ENCODE measurements around the gene SRPK2. TPM values are rescaled to one million over a fixed set of nuclear protein-coding genes. Genes with fewer than 3 reads are reported as not detected.

Gene SRPK2
- total RNA-seq, 1 donor from 2014 or later, result 69.5 TPM

DNA sequence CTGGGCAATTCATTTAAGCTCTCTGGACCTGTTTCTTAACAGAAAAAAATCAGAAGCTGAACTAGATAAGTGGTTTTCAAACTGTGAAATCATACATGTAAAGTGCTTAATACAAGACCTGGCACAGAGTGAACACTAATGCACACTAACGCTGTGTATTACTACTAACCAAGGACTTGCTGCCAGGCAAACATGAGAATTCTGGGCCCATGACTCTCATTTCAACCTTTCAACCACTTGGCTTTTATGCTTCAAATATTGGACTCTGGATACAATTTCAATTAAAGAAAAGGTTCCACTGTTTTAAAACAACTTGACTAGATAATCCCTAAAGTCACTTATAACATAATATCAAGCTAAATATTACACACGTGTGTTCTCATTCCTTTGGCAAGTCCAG is 73.4 kb downstream of the SRPK2 start:
- Mint-ChIP-seq H3K9me3 (ENCODE audit: unreplicated experiment) (no peaks in the 10 kb centered on the region), H3K27ac (ENCODE audit: unreplicated experiment) (no peak overlapping the region), H3K4me3 (ENCODE audit: unreplicated experiment) (no peak overlapping the region), H3K36me3 (ENCODE audit: unreplicated experiment) (no peaks in the 10 kb centered on the region), H3K4me1 (ENCODE audit: unreplicated experiment) (peaks cover 9% of the 10 kb centered on the region), H3K27me3 (ENCODE audit: unreplicated experiment) (no peaks in the 10 kb centered on the region)
- DNase-seq (ENCODE audit: extremely low spot score, unreplicated experiment), result no peak
- TF ChIP-seq, protein P1, sequence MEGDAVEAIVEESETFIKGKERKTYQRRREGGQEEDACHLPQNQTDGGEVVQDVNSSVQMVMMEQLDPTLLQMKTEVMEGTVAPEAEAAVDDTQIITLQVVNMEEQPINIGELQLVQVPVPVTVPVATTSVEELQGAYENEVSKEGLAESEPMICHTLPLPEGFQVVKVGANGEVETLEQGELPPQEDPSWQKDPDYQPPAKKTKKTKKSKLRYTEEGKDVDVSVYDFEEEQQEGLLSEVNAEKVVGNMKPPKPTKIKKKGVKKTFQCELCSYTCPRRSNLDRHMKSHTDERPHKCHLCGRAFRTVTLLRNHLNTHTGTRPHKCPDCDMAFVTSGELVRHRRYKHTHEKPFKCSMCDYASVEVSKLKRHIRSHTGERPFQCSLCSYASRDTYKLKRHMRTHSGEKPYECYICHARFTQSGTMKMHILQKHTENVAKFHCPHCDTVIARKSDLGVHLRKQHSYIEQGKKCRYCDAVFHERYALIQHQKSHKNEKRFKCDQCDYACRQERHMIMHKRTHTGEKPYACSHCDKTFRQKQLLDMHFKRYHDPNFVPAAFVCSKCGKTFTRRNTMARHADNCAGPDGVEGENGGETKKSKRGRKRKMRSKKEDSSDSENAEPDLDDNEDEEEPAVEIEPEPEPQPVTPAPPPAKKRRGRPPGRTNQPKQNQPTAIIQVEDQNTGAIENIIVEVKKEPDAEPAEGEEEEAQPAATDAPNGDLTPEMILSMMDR (IDR thresholded peaks at IDR 0.05), result no peak

DNA sequence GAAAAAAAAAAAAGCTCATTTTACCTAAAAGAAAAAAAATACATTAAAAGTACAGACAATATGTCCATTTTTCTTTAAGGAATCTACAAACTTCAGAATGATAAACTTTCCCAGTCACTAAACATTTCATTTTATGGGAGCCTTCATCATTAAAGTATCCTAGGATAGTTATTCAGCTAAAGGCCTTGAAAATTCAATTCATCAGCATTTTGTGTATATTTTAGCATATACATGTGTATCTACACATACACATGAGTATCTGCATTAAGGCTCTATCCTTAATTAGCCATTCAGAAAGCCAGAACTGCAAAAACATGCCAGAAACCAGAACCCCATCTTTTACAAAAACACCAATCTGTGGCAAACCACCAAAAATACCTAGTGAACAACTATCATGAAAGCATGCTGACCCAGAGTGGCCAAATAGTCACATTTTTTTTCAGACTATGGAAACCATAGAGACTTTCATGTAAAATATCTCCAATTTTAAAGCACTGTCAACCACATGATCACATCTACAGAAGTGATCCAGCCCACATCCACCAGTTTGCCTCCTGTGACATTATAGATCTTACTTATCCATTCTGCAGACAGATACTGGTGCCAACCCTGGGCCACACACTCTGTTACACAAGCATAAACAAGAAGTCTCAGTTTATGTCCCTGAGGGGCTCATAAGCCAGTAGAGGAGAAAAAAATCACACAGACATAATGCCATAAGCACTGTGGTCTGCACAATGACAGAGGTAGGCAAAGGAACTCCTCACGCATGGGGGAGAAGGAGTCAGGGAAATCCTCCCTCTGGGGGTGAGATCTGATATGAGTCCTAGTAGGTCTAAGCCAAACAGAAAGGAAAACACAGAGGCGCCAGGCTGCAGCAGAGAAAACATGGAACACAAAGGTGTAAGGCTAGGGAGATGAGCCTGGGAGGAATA is 79.2 kb downstream of the SRPK2 start:
- DNase-seq (ENCODE audit: extremely low spot score, unreplicated experiment), result no peak
- Mint-ChIP-seq H3K27ac (ENCODE audit: unreplicated experiment) (no peak overlapping the region), H3K4me1 (ENCODE audit: unreplicated experiment) (peaks cover 21% of the 10 kb centered on the region), H3K36me3 (ENCODE audit: unreplicated experiment) (no peaks in the 10 kb centered on the region), H3K9me3 (ENCODE audit: unreplicated experiment) (no peaks in the 10 kb centered on the region), H3K27me3 (ENCODE audit: unreplicated experiment) (no peaks in the 10 kb centered on the region), H3K4me3 (ENCODE audit: unreplicated experiment) (no peak overlapping the region)
- TF ChIP-seq, protein P1 (IDR thresholded peaks at IDR 0.05), result no peak

DNA sequence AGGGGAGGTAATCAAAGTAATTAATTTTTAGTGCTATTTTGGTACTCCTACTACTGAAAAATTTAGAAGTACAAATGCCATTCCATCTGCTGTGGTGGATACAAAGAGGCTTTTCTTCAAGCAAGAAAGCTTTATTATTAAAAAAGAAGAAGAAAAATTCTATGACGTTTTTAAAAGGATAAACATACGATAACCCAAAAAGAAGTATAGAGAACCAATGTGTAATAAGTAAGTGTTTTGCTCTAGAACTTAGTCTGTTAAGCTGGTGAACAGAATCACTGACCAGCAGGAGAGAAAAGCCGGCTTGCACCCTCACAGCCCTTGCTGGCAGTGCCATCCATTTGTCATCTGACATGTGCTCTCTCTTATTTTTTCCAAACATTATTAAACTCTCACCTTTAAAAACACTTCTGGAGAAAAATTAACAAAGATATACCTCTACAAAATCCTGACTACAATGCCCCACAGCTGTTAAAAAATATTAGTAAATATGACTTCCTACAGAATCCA is 81.5 kb downstream of the SRPK2 start:
- Mint-ChIP-seq H3K4me1 (ENCODE audit: unreplicated experiment) (peaks cover 30% of the 10 kb centered on the region), H3K4me3 (ENCODE audit: unreplicated experiment) (no peak overlapping the region)

DNA sequence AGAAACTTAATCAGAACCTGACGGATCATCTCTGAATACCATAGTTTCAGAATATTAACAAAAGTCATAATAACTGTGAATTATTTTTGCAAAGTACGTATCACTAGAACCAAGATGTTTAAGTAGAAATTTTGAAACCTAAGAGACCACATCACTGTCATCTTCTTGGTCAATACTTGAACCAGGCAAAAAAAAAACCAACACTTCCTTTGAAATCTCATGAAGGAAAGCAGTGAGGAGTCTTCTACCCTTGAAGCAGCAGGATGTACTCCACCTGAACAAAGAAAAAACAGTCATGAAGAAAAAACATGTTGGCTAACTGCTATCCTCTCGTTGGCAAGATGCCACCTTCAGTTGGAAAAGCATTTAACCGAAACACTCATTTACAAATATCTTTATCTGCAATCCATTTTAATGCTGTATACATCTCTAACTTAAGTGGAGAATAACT is 82.4 kb downstream of the SRPK2 start:
- no peaks in the 10 kb centered on the region for H3K36me3 Mint-ChIP-seq (ENCODE audit: unreplicated experiment)
- no peak overlapping the region for H3K4me3 Mint-ChIP-seq (ENCODE audit: unreplicated experiment)
- TF ChIP-seq, protein P1 (IDR thresholded peaks at IDR 0.05), result no peak
- H3K4me1 Mint-ChIP-seq (ENCODE audit: unreplicated experiment), result peaks cover 30% of the 10 kb centered on the region
- no peak overlapping the region for H3K27ac Mint-ChIP-seq (ENCODE audit: unreplicated experiment)
- DNase-seq (ENCODE audit: extremely low spot score, unreplicated experiment), result no peak
- no peaks in the 10 kb centered on the region for H3K9me3 Mint-ChIP-seq (ENCODE audit: unreplicated experiment)
- no peaks in the 10 kb centered on the region for H3K27me3 Mint-ChIP-seq (ENCODE audit: unreplicated experiment)

More for the DNA sequence above, 81.5 kb downstream of the SRPK2 start:
- no peaks in the 10 kb centered on the region for H3K27me3 Mint-ChIP-seq (ENCODE audit: unreplicated experiment)
- no peak for DNase-seq (ENCODE audit: extremely low spot score, unreplicated experiment)
- H3K36me3 Mint-ChIP-seq (ENCODE audit: unreplicated experiment), result no peaks in the 10 kb centered on the region
- no peak overlapping the region for H3K27ac Mint-ChIP-seq (ENCODE audit: unreplicated experiment)
- TF ChIP-seq, protein P1 (IDR thresholded peaks at IDR 0.05), result no peak
- no peaks in the 10 kb centered on the region for H3K9me3 Mint-ChIP-seq (ENCODE audit: unreplicated experiment)

DNA sequence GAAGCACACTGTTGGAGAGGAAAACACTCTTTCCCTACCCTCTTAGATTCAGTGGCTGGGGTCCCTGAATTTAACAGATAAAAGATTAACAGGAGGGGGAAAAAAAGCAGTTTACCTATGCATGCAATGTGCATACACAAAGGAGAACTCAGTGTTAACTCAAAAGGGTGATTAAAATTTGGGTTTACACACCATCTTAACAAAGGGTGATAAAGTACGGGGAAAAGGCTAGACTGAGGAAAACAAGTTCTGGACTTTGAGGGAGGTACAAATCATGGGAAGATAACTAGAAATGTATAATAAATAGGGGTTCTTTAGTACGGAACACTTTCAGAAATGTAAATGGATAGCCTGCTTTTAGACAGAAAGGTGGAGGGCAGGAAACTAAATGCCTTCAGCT is 83.1 kb downstream of the SRPK2 start:
- no peak overlapping the region for H3K27ac Mint-ChIP-seq (ENCODE audit: unreplicated experiment)
- H3K4me3 Mint-ChIP-seq (ENCODE audit: unreplicated experiment), result no peak overlapping the region
- H3K27me3 Mint-ChIP-seq (ENCODE audit: unreplicated experiment), result no peaks in the 10 kb centered on the region
- no peaks in the 10 kb centered on the region for H3K9me3 Mint-ChIP-seq (ENCODE audit: unreplicated experiment)
- H3K4me1 Mint-ChIP-seq (ENCODE audit: unreplicated experiment), result peaks cover 30% of the 10 kb centered on the region
- DNase-seq (ENCODE audit: extremely low spot score, unreplicated experiment), result no peak
- TF ChIP-seq, protein P1 (IDR thresholded peaks at IDR 0.05), result no peak
- no peaks in the 10 kb centered on the region for H3K36me3 Mint-ChIP-seq (ENCODE audit: unreplicated experiment)
